GM04504 (cell line): ENCODE measurements around the gene BCL7B.
"Not testable (repeated sequence)": the region's sequence is repeated elsewhere in the genome, so short reads cannot be mapped to it uniquely, and the experiment has no call there.

Experiments used
- DNase-seq: peaks from one replicate; pipeline ENCODE4 v3.0.0-alpha.2; 2012; ENCODE audit warnings: low read depth

Gene BCL7B

DNA sequence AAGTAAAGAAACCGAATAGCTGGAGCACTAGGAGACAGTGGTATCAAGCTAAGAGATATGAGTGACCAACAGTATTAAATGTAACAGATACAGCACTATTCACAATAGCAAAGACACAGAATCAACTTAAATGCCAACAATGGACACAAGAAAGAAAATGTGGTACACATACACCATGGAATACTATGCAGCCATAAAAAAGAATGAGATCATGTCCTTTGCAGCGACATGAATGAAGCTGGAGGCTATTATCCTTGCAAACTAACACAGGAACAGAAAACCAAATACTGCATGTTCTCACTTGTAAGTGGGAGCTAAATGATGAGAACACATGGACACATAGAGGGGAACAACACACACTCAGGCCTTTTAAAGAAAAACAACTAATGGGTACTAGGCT lies 62.0 kb downstream of the BCL7B start:
- not testable (repeated sequence) for DNase-seq

DNA sequence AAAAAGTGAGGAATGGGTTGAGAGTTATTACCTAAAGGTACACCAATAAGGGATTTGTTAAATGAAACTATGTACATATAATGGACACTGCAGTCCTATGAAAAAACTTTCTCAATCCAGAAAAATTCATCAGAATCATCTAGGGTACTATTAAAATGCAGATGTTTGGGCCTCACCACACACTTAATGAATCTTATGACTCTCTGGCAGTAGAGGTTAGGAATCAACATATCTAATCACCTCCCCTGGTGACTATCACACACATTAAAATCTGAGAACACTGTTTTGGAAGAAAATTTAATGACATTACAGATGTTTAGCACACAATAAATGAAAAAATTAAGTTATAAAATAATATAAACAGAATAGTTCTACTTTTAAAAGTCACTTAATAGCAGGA lies 67.5 kb downstream of the BCL7B start:
- DNase-seq, result no peak

DNA sequence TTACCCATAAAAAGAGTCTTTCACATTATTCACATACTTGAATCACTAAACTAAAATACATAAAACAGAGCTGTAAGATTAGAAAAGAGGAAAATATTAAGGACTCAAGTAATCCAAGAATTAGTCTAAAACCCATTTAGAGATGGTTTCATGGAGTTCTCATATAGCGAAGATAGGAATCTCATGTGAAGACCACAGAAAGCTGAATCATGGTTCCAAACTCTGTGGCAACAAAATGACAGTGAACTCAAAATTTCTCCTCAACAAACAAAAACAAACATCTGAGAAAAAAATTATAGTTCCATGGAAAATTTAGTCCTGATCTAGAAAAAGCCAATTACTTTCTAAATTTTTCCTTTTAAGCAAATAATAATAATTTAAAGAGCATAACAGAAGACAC lies 70.0 kb downstream of the BCL7B start:
- DNase-seq, result no peak
